ENCODE measurements around the gene JPT2.

DNA sequence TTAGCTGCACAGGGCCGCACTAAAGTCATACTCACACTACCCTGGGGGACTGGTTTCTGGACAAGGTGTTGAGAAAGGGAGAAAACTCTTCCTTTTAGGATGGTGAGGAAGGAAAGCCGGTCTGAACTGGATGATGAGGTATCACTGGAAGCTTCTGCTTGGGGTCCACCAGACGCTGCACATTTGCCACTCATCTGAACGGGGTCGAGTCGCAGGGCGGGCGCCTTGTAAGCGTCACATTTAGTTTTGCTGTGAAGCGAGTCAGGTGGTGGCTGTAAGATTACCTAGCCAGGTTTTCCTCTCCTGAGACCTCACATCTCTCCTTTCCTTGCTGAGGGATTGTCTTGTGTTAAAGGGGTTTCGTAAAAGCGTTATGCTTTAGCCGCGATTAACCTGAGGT is 2.3 kb downstream of the JPT2 start:
- TF ChIP-seq, protein P1, sequence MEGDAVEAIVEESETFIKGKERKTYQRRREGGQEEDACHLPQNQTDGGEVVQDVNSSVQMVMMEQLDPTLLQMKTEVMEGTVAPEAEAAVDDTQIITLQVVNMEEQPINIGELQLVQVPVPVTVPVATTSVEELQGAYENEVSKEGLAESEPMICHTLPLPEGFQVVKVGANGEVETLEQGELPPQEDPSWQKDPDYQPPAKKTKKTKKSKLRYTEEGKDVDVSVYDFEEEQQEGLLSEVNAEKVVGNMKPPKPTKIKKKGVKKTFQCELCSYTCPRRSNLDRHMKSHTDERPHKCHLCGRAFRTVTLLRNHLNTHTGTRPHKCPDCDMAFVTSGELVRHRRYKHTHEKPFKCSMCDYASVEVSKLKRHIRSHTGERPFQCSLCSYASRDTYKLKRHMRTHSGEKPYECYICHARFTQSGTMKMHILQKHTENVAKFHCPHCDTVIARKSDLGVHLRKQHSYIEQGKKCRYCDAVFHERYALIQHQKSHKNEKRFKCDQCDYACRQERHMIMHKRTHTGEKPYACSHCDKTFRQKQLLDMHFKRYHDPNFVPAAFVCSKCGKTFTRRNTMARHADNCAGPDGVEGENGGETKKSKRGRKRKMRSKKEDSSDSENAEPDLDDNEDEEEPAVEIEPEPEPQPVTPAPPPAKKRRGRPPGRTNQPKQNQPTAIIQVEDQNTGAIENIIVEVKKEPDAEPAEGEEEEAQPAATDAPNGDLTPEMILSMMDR (IDR thresholded peaks at IDR 0.05), result no peak
- TF ChIP-seq POLR2A (IDR thresholded peaks at IDR 0.05), result no peak

Data from heart left ventricle (tissue), 13 donors.